ENCODE data around the gene ADAR. TPM values are rescaled to one million over a fixed set of nuclear protein-coding genes. Genes with fewer than 3 reads are reported as not detected.
A peak's percentile ranks its signal among the peaks of the same experiment; 100 is the strongest.

Gene ADAR
- total RNA-seq, 1 donor from 2014 or later, result 128 TPM

GRCh38 chr1:154614901-154615300 lies 6.9 kb upstream of the ADAR start:
- Histone ChIP-seq H3K79me2 (ENCODE audit: low read depth) (peaks cover 87% of the 10 kb centered on the region), H4K20me1 (ENCODE audit: low read depth) (peaks cover 70% of the 10 kb centered on the region), H3K9ac (no peak overlapping the region), H3K4me1 (peaks cover 17% of the 10 kb centered on the region), H3K27ac (no peak overlapping the region), H3K9me3 (ENCODE audit: low read depth) (no peaks in the 10 kb centered on the region), H3K4me2 (no peak overlapping the region), H2AFZ (replicated peaks) (no peak overlapping the region), H3F3A (ENCODE audit: low read depth) (peaks cover 20% of the 10 kb centered on the region), H3K4me3 (no peak overlapping the region), H3K27me3 (no peaks in the 10 kb centered on the region), H3K36me3 (no peaks in the 10 kb centered on the region)
- peak; percentile 36 for DNase-seq (ENCODE audit: low spot score)
- H3K4me1 Mint-ChIP-seq, result peaks cover 20% of the 10 kb centered on the region
- TF ChIP-seq EZH2phosphoT487 (IDR thresholded peaks at IDR 0.05), result no peak
- peak; percentile 30 for TF ChIP-seq CTCF (IDR thresholded peaks at IDR 0.05)
- H3K36me3 Mint-ChIP-seq, result no peaks in the 10 kb centered on the region
- H3K9me3 Mint-ChIP-seq, result no peaks in the 10 kb centered on the region
- H3K27ac Mint-ChIP-seq, result no peak overlapping the region
- no peaks in the 10 kb centered on the region for H3K27me3 Mint-ChIP-seq (ENCODE audit: insufficient read depth, low read depth)
- H3K4me3 Mint-ChIP-seq, result no peak overlapping the region

- no peaks in the 10 kb centered on the region for H3K27me3 ChIP-seq
- H3K27me3 Mint-ChIP-seq (ENCODE audit: insufficient read depth, low read depth), result no peaks in the 10 kb centered on the region
- TF ChIP-seq CTCF (IDR thresholded peaks at IDR 0.05) (peak; percentile 25), EZH2phosphoT487 (IDR thresholded peaks at IDR 0.05) (no peak), EZH2 (IDR thresholded peaks at IDR 0.05) (no peak)
- peaks cover 26% of the 10 kb centered on the region for H3F3A ChIP-seq (ENCODE audit: low read depth)
- DNase-seq (ENCODE audit: low spot score), result peak; percentile 10
- H3K4me3 Mint-ChIP-seq, result no peak overlapping the region
- H3K27ac ChIP-seq, result no peak overlapping the region
- no peaks in the 10 kb centered on the region for H3K9me3 Mint-ChIP-seq
- no peaks in the 10 kb centered on the region for H3K36me3 ChIP-seq
- no peak overlapping the region for H3K4me3 ChIP-seq
- no peak overlapping the region for H3K27ac Mint-ChIP-seq
- peaks cover 82% of the 10 kb centered on the region for H3K79me2 ChIP-seq (ENCODE audit: low read depth)
- peaks cover 23% of the 10 kb centered on the region for H3K4me1 Mint-ChIP-seq
- H3K4me1 ChIP-seq, result peaks cover 24% of the 10 kb centered on the region
- H3K9ac ChIP-seq, result no peak overlapping the region
- H2AFZ ChIP-seq (replicated peaks), result no peak overlapping the region
- H4K20me1 ChIP-seq (ENCODE audit: low read depth), result peaks cover 73% of the 10 kb centered on the region
- no peaks in the 10 kb centered on the region for H3K9me3 ChIP-seq (ENCODE audit: low read depth)
- no peaks in the 10 kb centered on the region for H3K36me3 Mint-ChIP-seq
- H3K4me2 ChIP-seq, result no peak overlapping the region
Observed at GRCh38 chr1:154614247-154614646, 6.3 kb upstream of the ADAR start.

- Mint-ChIP-seq H3K36me3 (no peaks in the 10 kb centered on the region), H3K4me1 (peaks cover 36% of the 10 kb centered on the region), H3K27ac (no peak overlapping the region), H3K4me3 (peak overlapping the region; percentile 0), H3K9me3 (no peaks in the 10 kb centered on the region), H3K27me3 (ENCODE audit: insufficient read depth, low read depth) (no peaks in the 10 kb centered on the region)
- Histone ChIP-seq H3K36me3 (no peaks in the 10 kb centered on the region), H3K4me3 (peak overlapping the region; percentile 7), H3K27me3 (no peaks in the 10 kb centered on the region), H2AFZ (replicated peaks) (no peak overlapping the region), H3K9me3 (ENCODE audit: low read depth) (no peaks in the 10 kb centered on the region), H3K79me2 (ENCODE audit: low read depth) (peaks cover 69% of the 10 kb centered on the region), H4K20me1 (ENCODE audit: low read depth) (peaks cover 67% of the 10 kb centered on the region), H3K9ac (no peak overlapping the region), H3K27ac (no peak overlapping the region), H3K4me1 (peaks cover 39% of the 10 kb centered on the region), H3K4me2 (peak overlapping the region; percentile 64), H3F3A (ENCODE audit: low read depth) (peaks cover 55% of the 10 kb centered on the region)
- TF ChIP-seq EZH2phosphoT487 (IDR thresholded peaks at IDR 0.05), result no peak
- TF ChIP-seq EZH2 (IDR thresholded peaks at IDR 0.05), result no peak
- no peak for TF ChIP-seq CTCF (IDR thresholded peaks at IDR 0.05)
- peak; percentile 44 for DNase-seq (ENCODE audit: low spot score)
Observed at GRCh38 chr1:154611150-154611862, 3.3 kb upstream of the ADAR start.
